ENCODE data around the gene DPP4. TPM values are rescaled to one million over a fixed set of nuclear protein-coding genes. Genes with fewer than 3 reads are reported as not detected.

DPP4 gene
- total and polyA plus RNA-seq, 3 donors from 2014 or later, result 1.2 to 6.3 (median 1.7) TPM

DNA sequence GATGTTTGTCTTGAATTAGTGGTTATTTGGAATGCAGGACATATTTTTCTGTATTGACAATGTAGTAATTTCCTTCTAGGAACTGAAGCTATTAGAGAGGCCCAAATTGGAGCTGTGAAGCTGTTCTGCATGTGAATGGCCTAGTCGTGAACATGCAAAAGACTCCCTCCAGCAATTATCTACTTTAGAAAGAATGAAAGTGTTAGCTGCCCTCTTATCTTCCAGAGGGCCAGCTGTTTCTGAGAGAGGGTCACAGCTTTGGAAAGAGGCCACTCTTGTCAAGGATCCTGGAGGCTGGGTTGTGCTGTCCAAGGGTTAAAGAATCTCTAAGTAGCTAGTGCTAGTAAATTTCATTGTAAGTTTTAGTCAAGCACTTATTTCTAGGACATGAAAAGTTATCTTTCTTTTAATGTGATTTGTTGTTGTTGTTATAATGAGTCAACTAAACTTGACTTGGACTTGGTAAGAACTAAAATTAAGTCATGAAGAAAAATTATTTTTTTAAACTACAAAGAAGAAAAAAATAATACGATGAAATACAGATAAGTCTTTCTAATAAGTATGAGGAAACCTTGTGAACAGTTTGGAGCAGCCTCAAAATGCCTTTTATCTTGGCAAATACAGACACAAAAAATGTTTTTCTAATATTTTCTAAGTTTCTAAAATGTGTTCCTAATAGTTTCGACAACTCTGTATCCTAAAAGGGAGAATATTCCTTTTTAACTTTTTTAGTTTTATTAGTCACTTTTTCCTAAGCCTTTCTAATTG is 36.8 kb downstream of the DPP4 start:
- Histone ChIP-seq H3K27ac (no peak overlapping the region), H3K36me3 (ENCODE audit: low read depth, missing control alignments) (no peaks in the 10 kb centered on the region), H3K27me3 (no peaks in the 10 kb centered on the region), H3K4me1 (no peaks in the 10 kb centered on the region), H3K4me3 (no peak overlapping the region), H3K9me3 (no peaks in the 10 kb centered on the region)
- no peak for TF ChIP-seq POLR2A (IDR thresholded peaks at IDR 0.05)
- TF ChIP-seq, protein P1, sequence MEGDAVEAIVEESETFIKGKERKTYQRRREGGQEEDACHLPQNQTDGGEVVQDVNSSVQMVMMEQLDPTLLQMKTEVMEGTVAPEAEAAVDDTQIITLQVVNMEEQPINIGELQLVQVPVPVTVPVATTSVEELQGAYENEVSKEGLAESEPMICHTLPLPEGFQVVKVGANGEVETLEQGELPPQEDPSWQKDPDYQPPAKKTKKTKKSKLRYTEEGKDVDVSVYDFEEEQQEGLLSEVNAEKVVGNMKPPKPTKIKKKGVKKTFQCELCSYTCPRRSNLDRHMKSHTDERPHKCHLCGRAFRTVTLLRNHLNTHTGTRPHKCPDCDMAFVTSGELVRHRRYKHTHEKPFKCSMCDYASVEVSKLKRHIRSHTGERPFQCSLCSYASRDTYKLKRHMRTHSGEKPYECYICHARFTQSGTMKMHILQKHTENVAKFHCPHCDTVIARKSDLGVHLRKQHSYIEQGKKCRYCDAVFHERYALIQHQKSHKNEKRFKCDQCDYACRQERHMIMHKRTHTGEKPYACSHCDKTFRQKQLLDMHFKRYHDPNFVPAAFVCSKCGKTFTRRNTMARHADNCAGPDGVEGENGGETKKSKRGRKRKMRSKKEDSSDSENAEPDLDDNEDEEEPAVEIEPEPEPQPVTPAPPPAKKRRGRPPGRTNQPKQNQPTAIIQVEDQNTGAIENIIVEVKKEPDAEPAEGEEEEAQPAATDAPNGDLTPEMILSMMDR (IDR thresholded peaks at IDR 0.05), result no peak
- no peak for DNase-seq
- WGBS, 2 donors, result 24 to 48% methylated on average over 3 of the region's 3 CpGs
- intact Hi-C loops (cut with DNase I; ENCODE audit: low total_unique reads), result no loop called here

DNA sequence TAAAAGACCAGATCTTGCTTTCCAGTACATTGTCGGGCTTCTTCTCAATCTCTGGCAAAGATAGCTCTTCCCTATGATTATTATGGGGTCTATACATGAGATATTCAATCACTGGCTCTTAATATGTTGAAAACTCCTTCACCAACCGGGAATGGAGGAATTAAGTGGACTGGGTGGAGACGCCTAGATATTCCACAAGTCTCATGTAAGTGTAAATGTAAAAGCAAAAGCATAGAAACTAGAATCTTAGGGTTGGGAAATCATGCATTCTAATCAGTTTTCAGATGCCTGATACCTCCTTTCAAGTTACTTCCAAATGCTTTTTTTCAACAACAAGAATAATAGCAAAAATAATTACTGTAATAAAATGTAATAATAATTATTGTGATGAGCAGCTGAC is 38.0 kb downstream of the DPP4 start:
- Histone ChIP-seq H3K36me3 (ENCODE audit: low read depth, missing control alignments) (no peaks in the 10 kb centered on the region), H3K4me3 (no peak overlapping the region), H3K4me1 (no peaks in the 10 kb centered on the region), H3K9me3 (no peaks in the 10 kb centered on the region), H3K27ac (no peak overlapping the region), H3K27me3 (no peaks in the 10 kb centered on the region)
- WGBS, 2 donors, result 95% methylated on average over 3 of the region's 3 CpGs
- DNase-seq, result no peak
- TF ChIP-seq, protein P1 (IDR thresholded peaks at IDR 0.05), result no peak
- no peak for TF ChIP-seq POLR2A (IDR thresholded peaks at IDR 0.05)
- intact Hi-C loops (cut with DNase I; ENCODE audit: low total_unique reads), result no loop called here

DNA sequence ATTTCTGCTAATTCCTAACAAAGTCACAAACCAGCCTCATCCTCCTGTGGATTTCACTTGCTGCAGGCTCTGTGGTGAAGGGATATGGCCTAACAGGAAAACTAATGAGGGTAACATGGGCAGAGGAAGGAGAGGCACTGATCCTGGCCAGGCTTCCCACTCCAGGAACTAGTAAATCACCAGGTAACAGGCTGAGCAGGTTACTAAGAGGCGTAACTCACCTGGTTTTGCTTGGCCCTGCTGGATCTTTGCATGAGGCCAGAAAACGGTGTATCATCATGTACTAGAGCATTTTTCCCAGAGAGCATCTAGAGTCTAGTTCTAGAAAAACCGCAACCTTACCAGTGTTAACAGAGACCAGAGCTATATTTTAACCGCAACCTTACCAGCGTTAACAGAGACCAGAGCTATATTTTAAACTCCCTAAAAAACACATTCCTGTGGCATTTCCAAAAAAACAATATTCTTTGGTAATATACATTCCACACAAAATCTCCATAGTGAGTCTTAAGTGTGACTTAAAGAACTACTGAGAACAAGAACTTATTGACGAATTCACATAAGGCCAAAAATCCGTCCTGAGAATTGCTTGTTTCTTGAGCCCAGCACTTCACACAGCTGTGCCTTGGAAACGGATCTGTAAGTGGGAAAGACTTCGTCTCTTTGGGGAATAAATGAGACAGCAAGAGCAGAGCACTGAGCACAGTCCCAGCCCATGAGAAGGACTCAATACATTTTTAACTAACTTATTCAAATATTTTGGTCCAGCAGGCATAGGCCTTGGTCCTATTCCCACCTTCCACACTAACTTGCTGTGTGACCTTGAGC is 43.4 kb downstream of the DPP4 start:
- no peaks in the 10 kb centered on the region for H3K4me1 ChIP-seq
- H3K27me3 ChIP-seq, result no peaks in the 10 kb centered on the region
- no peak overlapping the region for H3K27ac ChIP-seq
- H3K36me3 ChIP-seq (ENCODE audit: low read depth, missing control alignments), result no peaks in the 10 kb centered on the region
- intact Hi-C loops (cut with DNase I; ENCODE audit: low total_unique reads), result no loop called here
- H3K4me3 ChIP-seq, result no peak overlapping the region
- no peaks in the 10 kb centered on the region for H3K9me3 ChIP-seq
- no peak for DNase-seq
- 94% methylated on average over 9 of the region's 9 CpGs for whole genome bisulfite sequencing, 2 donors
- TF ChIP-seq POLR2A (IDR thresholded peaks at IDR 0.05), result no peak
- TF ChIP-seq, protein P1 (IDR thresholded peaks at IDR 0.05), result no peak

DNA sequence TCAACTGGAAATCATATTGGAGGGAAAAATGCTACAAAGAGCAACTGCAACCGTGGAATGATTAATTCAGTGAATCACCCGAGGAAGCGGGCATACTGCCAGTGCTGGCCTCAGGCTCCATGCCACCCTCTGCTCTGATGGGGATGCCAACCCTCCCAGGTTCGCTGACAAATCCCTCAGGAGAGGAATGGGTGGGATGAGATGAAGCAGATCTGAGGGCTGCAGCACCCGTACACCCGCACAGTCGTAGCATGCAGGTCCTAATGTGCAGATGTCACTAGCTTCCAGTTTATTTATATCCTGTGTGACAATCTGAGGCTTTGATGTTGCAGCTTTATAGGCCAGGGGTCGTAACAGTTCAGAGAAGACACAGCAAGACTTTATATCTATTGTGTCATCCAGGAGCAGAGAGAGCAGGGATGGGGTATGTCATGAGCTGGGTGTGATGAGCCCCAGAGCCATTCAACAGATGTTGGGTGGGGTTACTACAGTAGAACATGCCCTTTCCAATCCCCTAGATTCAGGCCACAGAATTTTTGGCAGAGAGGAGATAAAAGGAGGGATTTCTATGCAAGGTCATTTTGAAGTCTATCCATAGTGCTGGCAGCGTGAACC is 44.6 kb downstream of the DPP4 start:
- DNase-seq, result no peak
- TF ChIP-seq, protein P1 (IDR thresholded peaks at IDR 0.05), result no peak
- no peak for TF ChIP-seq POLR2A (IDR thresholded peaks at IDR 0.05)
- Histone ChIP-seq H3K27ac (no peak overlapping the region), H3K4me3 (no peak overlapping the region), H3K27me3 (no peaks in the 10 kb centered on the region), H3K36me3 (ENCODE audit: low read depth, missing control alignments) (no peaks in the 10 kb centered on the region), H3K9me3 (no peaks in the 10 kb centered on the region), H3K4me1 (no peaks in the 10 kb centered on the region)
- WGBS, 2 donors, result 75 to 80% methylated on average over 9 of the region's 9 CpGs
- intact Hi-C loops (cut with DNase I; ENCODE audit: low total_unique reads), result no loop called here
